Mucosa of rectum (tissue), 2 donors: ENCODE results near the gene ARAF.

Experiments
- H3K27ac ChIP-seq, 2 donors: one replicate each; pipeline ENCODE4 v1.7.0; 2013; ENCODE audit warnings: inconsistent platforms in 2 of 2, low read depth in 2 of 2, low read length in 2 of 2
- H3K27me3 ChIP-seq, 2 donors: one replicate each; pipeline ENCODE4 v1.7.0; 2013; ENCODE audit warnings: low read length in 2 of 2; ENCODE audit not compliant: control insufficient read depth in 2 of 2, insufficient read depth in 2 of 2
- H3K36me3 ChIP-seq, 2 donors: one replicate each; pipeline ENCODE4 v1.7.0; 2013; ENCODE audit warnings: low read length in 2 of 2; ENCODE audit not compliant: control insufficient read depth in 2 of 2, insufficient read depth in 2 of 2
- H3K4me1 ChIP-seq, 2 donors: one replicate each; pipeline ENCODE4 v1.7.0; 2013; ENCODE audit warnings: low read length in 2 of 2, mild to moderate bottlenecking in 1 of 2; ENCODE audit not compliant: control insufficient read depth in 2 of 2, insufficient read depth in 2 of 2
- H3K4me3 ChIP-seq, 2 donors: one replicate each; pipeline ENCODE4 v1.7.0; 2013; ENCODE audit warnings: low read length in 2 of 2
- H3K9ac ChIP-seq, 2 donors: one replicate each; pipeline ENCODE4 v1.7.0; 2013; ENCODE audit warnings: low read length in 2 of 2, low read depth in 1 of 2, mild to moderate bottlenecking in 1 of 2
- H3K9me3 ChIP-seq, 2 donors: one replicate each; pipeline ENCODE4 v1.7.0; 2013; ENCODE audit warnings: low read length in 2 of 2; ENCODE audit not compliant: control insufficient read depth in 2 of 2
- donor health status: healthy.
- donor health status: Normal muscosa, but diverticular disease.

Gene ARAF

DNA sequence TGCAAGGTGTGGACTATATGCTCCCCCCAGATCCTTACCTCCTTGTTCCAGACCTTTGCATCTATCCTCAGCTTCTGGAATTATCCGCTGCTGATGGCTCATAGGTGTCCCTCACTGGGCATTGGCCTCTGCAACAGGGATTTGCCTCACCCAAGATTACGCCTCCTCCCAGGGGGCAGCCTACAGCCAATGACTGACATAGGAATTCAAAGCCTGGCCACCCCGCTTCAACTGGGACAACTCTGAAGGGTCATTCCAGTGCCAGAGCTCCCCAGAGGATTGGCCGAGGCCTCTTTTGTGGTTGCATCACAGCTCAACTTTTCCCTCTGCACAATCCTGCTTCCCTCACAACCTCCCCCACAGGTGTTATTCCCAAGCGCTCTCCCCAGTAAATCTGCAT lies 53.6 kb downstream of the ARAF start:
- Histone ChIP-seq H3K4me3 (no peak overlapping the region), H3K4me1 (no peaks in the 10 kb centered on the region), H3K9ac (no peak overlapping the region), H3K36me3 (no peaks in the 10 kb centered on the region), H3K27ac (no peak overlapping the region), H3K9me3 (no peaks in the 10 kb centered on the region), H3K27me3 (peaks cover 9 to 14% of the 10 kb centered on the region in 2 donors)

DNA sequence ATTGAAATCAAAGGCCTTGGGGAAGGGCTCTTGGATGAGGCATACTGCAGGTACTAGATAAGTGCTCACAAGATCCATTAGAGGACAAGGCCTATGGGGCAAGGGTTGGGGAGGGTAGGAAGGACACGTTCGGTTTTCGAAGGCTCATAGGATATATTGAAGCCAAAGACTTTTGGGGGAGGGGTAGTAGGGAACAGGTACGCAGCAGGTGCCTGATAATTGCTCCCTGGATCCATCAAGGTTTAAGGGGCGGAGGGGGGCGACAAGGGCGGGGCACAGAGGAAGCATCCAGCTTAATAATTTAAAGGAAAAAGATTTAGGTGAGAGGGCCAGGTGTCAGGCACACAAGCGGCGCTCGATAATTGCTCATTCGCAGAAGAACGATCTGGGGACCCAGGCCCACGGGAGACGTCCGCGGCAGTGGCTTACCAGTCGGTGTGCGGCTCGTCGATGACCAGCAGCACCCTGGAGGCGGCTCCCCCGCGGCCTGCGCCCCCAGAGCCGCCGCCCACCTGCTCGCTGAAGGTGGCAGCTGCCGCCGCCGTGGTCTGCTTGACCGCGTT lies 58.0 kb downstream of the ARAF start:
- Histone ChIP-seq H3K4me3 (no peak overlapping the region), H3K9me3 (no peaks in the 10 kb centered on the region), H3K9ac (no peak overlapping the region), H3K4me1 (no peaks in the 10 kb centered on the region), H3K27ac (no peak overlapping the region), H3K36me3 (no peaks in the 10 kb centered on the region), H3K27me3 (peaks cover 7 to 15% of the 10 kb centered on the region in 2 donors)

DNA sequence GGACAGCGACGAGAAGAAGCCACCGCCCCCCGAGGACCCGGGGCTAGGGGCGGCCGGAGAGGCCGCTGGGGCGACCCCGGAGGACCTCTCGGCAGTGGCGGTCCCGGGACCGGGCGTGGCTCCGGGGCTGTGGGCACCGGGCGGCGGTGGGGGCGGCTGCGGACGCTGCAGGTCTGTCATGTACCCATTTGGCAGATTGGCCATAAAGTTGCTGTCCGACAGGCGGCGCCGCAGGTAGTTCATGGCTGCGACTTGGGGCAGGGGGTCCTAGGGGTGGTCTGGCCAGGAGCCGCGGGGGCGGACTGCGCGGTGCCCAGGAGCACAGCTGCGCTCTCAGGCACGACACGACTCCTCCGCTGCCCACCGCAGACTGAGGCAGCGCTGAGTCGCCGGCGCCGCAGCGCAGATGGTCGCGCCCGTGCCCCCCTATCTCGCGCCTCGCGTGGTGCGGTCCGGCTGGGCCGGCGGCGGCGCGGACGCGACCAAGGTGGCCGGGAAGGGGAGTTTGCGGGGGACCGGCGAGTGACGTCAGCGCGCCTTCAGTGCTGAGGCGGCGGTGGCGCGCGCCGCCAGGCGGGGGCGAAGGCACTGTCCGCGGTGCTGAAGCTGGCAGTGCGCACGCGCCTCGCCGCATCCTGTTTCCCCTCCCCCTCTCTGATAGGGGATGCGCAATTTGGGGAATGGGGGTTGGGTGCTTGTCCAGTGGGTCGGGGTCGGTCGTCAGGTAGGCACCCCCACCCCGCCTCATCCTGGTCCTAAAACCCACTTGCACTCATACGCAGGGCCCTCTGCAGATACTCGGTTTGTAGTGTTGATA lies 58.7 kb downstream of the ARAF start, which contains the start of gene SYN1:
TSS of gene SYN1 (minus strand) at position 372 of the 817 bp plus-strand sequence. CDS start at position 243, 129 bp downstream.
- Histone ChIP-seq H3K9ac (no peak within 1 kb of the TSS), H3K9me3 (no peaks in the 10 kb centered on the region), H3K36me3 (no peaks in the 10 kb centered on the region), H3K27me3 (peaks cover 7 to 10% of the 10 kb centered on the region in 2 donors), H3K4me3 (no peak within 1 kb of the TSS), H3K27ac (no peak within 1 kb of the TSS), H3K4me1 (no peaks in the 10 kb centered on the region)

DNA sequence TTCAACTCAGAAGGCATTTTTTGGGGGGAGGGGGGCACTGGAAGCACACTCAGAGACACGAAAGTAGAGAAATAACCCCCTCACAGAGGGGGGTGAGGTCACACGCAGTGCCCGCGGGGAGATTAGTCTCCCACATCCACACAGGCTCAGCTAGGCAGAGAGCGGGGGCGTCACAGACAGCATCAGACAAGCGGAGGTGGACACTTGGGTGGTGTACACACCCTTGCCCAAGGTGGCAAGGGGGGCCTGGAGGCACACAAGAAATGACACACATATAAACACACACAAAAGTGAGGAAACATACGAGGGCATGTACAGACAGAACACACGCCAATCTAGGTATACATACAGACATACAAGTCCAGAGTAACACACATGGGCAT lies 59.3 kb downstream of the ARAF start:
- Histone ChIP-seq H3K27me3 (peaks cover 7 to 10% of the 10 kb centered on the region in 2 donors), H3K36me3 (no peaks in the 10 kb centered on the region), H3K27ac (no peak overlapping the region), H3K4me1 (no peaks in the 10 kb centered on the region), H3K4me3 (no peak overlapping the region), H3K9ac (no peak overlapping the region), H3K9me3 (no peaks in the 10 kb centered on the region)
